Eye (tissue), 1 donor: ENCODE measurements around the gene TBC1D5.
A peak's percentile ranks its signal among the peaks of the same experiment; 100 is the strongest.
"Not testable (repeated sequence)": the region's sequence is repeated elsewhere in the genome, so short reads cannot be mapped to it uniquely, and the experiment has no call there.

Source experiments
- DNase-seq: peaks from one replicate; pipeline ENCODE4 v3.0.0-alpha.2; 2015

The TBC1D5 gene

DNA sequence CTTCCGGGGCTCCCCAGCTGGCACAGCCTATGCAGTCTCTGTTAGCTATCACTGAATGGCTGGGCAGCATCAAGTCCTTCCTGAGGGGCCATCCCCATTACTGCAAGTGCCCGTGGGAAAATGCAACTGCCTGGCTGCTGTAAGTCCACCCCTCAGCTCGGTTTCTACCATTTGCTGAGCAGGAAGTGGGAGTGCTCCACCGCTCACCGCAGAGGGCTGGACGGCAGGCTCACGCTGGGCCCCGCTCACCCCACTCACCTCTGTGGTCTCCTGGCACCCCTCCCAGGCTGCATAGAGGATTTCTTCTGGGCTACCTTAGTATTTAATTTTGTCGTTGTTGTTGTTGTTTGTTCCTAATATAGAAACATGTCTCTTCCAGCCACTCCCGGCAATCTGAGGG, 587.5 kb downstream of the TBC1D5 start:
- DNase-seq, result no peak

GRCh38 chr3:17154221-17154620, 588.2 kb downstream of the TBC1D5 start:
- no peak for DNase-seq

- DNase-seq, result no peak
These were observed 589.2 kb downstream of the TBC1D5 start for GRCh38 chr3:17153209-17153608.

DNA sequence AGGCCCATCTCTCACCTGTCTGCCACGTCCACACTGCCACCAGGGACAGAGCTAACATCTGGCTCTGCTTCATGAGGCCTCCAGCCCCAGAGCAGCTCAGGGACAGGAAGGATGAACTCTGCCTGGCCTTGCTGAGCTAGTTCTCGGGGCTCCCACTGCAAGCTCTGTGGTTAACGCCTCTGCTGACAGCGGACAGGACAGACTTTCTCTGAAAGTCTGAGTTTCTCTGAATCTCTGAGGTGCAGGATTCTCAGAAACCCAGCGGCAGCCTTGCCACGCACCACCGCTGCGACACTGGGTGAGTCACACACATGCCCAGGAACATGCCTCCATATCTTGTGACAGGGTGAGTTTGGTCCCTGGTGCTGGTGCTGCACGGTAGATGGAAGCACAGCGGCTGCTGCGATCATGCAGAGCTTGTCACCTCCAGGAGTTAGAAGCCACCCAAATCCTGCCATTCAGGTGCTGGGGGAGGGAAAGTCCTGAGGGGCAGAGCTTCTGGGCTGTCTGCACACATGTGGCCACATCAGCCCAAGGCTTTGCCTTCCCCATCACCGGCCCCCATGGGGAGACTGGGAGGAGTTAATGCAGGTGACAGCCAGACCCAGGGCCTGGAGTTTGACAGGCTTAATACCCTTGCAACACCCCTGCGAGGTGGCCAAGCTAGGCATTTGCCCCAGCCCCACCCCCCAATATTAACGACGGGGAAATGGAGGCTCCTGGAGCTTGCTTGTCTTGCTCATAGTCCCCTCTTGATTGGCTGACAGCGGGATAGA, 590.6 kb downstream of the TBC1D5 start:
- no peak for DNase-seq

DNA sequence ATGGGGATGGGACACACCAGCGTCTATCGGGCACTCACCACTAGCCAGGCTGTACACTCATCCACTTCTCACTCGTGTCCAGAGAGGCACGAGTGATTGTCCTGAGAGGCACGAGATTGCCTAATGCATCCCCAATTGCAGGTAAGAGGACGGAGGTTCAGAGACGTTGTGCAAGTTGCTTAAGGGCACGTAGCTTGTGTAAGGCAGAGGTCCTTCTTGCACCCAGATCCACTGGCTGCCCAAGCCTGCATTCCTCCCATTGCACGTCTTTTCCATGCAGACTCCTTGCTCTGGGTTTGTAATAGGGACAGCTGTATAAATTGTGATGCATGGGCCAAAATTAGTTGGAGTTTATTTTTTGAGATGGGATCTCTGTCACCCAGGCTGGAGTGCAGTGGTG, 593.4 kb downstream of the TBC1D5 start:
- no peak for DNase-seq

- DNase-seq, result no peak
These were observed 597.8 kb downstream of the TBC1D5 start for GRCh38 chr3:17144665-17144993.

DNA sequence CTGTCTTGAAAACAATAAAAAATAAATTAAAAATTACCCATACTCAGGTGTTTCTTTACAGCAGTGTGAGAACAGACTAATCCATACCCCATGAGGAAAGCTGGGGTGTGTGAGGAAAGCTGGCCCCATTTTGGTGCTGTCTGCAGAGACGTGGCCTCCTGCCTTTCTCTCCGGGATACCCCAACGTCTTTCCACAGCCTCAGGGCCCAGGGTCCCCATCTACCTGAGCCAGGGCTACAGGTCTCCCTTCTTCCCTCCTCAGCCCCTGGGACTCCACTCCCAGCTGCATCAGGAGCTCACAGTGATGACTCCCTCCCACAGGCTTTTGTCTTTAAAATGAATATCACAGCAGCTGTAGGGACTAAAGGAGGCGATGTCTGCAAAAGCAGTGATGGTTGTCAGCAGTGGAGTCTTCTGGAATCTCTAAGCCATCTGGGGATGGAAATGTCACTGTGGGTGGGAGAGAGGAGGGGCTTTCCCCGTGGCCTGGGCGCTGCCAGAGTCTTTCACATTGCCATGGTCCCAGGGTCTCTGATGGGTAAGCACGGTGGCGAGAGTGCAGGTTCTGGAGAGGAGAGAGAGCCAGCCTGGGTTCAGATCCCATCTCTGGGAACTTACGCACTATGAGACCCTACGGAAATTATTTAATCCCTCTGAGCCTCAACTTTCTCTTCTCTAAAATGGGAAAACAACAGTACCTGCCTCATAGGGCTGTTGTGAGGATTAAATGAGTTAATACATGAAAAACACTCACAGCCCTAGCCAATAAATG, 598.4 kb downstream of the TBC1D5 start:
- no peak for DNase-seq

GRCh38 chr3:17142516-17142915, 599.9 kb downstream of the TBC1D5 start:
- DNase-seq, result no peak

GRCh38 chr3:17141699-17142098, 600.7 kb downstream of the TBC1D5 start:
- DNase-seq, result no peak

DNA sequence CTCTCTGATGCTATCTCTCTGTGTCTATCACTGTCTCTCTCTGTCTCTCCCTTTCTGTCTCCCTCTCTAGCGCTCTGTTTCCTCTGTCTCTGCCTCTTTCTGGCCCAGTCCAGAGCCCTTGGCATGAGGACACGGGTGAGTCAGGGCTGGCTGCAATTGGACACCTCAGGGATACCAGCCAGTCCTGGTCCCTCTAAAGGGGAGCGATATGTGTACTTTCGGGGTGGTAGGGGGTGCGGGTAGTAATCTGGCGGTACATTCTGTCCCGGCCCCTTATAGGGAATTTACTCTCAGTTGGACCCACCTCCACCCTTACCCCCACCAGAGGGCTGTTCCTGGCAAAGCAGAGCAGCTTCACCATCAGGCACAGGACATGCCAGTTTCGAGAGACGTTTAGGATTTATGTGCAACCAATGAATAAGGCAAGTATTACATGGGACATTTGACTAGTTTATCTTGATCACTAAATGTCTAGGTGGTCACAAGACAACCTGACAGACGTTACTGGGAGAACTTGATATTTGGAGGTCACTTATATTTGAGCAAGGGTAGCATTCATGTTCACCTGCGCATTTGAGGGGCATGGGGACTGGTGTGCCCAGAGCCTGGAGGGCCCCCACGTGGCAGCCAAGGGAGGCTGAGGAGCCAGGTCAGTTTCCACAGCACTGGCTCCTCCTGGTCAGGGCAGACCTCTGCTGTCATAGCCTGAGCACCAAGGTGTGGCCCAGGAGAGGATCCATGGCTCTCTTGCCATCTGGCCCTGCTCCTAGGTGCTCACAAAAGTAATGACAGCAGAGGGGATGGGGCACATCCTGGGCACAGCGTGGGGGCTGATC, 601.5 kb downstream of the TBC1D5 start:
- no peak for DNase-seq

DNA sequence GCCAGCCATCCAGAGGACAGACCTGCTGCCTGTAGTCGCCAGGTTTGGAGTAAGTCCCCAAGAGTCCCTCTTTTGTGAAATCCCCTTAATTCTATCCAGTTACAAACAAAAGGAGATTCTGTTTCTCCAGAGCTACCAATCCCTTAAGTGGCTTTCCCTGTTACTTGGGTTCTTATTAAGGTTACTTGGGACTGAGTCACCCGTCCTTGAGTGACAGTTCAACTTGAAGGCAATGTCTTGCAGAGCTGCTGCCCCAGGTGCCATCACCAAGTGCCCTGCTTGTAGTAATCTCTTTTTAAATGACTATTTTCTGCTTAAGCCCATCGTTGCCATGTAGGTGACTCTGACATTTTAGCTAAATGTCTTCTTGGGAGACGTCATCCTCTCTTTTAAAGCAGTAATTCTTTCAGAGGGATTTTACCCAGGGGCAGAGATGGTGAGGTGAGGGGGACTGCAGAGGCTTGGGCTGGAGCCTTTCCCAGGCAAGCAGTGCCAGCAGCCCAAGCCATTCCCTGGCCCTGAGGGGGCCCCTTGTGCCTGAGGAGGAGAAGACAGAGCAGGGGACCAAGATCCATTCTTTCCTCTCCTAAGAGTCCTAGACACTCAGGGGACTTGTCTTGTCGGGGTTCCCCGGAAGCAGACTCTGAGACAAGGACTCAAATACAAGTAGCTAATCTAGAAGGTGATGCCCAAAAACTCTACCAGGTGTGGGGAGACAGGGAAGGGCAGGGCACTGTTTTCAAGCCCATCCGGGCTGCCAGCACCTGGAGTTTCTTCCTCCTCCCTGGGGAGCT, 604.0 kb downstream of the TBC1D5 start:
- no peak for DNase-seq

- DNase-seq, result no peak
These were observed 605.1 kb downstream of the TBC1D5 start for GRCh38 chr3:17137321-17137826.

GRCh38 chr3:17136136-17136721, 606.2 kb downstream of the TBC1D5 start:
- peak; percentile 92 for DNase-seq

- DNase-seq, result no peak
These were observed 606.7 kb downstream of the TBC1D5 start for GRCh38 chr3:17135696-17136095.

DNA sequence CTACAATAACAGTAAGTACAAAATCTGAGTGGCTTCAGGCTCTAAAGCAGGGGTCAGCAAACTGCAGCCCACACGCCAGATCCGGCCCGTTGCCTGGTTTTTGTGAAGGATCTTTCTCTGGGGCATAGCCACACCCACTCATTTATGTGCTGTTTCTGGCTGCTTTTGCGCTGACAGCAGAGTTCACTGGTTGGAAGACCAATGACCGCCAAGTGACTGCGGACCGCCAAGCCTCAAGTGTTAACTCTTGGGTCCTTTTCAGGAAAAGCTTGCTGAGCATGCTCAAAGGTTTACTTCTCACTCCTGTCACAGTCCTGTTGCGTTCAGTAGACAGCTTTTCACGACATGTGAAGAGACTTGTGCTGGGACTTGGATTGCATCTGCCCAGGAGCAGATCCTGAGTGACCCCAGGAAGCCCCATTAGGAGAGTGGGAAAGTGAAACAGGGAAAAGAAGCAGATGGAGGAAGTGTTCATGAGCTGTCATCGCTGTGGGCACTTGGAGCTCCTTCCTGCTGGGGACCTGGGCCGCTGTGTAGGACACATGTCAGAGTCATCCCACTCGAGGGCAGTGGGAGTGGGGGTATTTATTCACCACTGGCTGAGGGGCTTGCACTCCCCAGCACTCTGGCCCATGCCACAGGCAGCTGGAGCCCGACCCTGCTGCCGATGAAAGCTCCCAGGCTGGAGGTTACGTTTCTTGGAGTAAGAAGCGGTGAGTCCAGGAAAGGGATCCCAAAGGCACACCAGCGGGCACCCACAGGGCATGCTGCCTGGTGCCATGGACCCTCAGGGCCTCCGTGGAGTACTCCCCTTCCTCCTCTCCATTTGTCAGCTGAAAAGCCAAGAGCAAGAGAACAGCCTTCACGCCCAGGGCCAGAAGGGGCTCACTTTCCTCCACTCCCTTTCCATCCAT, 608.5 kb downstream of the TBC1D5 start:
- no peak for DNase-seq

GRCh38 chr3:17132286-17133115, 609.9 kb downstream of the TBC1D5 start:
- DNase-seq, result no peak

DNA sequence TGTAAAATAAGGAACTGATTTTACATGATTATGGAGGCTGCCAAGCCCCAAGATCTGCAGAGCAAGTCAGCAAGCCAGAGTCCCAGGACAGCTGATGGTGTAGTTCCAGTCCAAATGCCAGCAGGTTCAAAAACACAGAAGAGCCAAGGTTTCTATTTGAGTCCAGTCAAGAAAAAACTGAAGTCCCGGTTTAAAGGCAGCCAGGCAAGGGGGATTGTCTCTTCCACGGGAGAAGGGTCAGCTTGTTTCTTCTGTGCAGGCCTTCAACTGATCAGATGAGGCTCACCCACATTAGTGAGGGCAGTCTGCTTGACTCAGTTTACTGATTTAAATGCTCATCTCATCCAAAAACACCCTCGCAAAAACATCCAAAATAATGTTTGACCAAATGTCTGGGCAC, 611.5 kb downstream of the TBC1D5 start:
- no peak for DNase-seq

GRCh38 chr3:17129556-17129955, 612.9 kb downstream of the TBC1D5 start:
- DNase-seq, result no peak

DNA sequence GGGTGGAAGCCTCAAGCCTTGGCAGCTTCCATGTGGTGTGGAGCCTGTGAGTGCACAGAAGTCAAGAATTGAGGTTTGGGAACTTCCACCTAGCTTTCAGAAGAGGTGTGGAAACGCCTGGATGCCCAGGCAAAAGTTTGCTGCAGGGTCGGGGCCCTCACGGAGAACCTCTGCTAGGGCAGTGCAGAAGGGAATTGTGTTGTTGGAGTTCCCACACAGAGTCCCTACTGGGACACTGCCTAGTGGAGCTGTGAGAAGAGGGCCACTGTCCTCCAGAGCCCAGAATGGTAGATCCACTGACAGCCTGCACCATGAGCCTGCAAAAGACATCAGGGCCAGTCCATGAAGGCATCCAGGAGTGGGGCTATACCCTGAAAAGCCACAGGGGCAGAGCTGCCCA, 613.8 kb downstream of the TBC1D5 start:
- not testable (repeated sequence) for DNase-seq
